ENCODE data around the gene PXDC1.

DNA sequence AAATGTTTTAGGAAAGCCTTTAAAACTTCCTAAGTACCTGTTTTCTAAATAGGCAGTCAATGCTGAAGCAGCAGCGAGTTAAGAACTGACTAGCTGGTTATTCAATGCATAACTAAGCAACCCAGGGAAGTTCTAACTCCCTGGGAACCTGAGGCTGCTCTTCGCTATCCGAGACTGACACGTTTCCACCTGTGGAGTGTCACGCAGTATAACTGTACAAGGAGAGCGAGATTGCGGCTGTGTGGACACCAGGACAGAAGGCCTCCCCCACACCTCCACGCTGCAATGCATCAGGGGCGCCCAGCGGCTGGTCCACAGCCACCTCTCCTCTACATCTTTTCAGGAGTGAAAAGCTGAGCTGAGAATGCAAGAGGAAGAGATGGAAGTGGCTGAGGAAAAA is 8.0 kb downstream of the PXDC1 start:
- TF ChIP-seq, protein P1, sequence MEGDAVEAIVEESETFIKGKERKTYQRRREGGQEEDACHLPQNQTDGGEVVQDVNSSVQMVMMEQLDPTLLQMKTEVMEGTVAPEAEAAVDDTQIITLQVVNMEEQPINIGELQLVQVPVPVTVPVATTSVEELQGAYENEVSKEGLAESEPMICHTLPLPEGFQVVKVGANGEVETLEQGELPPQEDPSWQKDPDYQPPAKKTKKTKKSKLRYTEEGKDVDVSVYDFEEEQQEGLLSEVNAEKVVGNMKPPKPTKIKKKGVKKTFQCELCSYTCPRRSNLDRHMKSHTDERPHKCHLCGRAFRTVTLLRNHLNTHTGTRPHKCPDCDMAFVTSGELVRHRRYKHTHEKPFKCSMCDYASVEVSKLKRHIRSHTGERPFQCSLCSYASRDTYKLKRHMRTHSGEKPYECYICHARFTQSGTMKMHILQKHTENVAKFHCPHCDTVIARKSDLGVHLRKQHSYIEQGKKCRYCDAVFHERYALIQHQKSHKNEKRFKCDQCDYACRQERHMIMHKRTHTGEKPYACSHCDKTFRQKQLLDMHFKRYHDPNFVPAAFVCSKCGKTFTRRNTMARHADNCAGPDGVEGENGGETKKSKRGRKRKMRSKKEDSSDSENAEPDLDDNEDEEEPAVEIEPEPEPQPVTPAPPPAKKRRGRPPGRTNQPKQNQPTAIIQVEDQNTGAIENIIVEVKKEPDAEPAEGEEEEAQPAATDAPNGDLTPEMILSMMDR (IDR thresholded peaks at IDR 0.05), result no peak
- TF ChIP-seq POLR2A (IDR thresholded peaks at IDR 0.05), result no peak

Measured in right lobe of liver (tissue), 4 donors.